ENCODE measurements around the gene MAN2B1. TPM values are rescaled to one million over a fixed set of nuclear protein-coding genes. Genes with fewer than 3 reads are reported as not detected.

MAN2B1 gene
- total RNA-seq, 1 donor from 2014 or later: 90.6 TPM

DNA sequence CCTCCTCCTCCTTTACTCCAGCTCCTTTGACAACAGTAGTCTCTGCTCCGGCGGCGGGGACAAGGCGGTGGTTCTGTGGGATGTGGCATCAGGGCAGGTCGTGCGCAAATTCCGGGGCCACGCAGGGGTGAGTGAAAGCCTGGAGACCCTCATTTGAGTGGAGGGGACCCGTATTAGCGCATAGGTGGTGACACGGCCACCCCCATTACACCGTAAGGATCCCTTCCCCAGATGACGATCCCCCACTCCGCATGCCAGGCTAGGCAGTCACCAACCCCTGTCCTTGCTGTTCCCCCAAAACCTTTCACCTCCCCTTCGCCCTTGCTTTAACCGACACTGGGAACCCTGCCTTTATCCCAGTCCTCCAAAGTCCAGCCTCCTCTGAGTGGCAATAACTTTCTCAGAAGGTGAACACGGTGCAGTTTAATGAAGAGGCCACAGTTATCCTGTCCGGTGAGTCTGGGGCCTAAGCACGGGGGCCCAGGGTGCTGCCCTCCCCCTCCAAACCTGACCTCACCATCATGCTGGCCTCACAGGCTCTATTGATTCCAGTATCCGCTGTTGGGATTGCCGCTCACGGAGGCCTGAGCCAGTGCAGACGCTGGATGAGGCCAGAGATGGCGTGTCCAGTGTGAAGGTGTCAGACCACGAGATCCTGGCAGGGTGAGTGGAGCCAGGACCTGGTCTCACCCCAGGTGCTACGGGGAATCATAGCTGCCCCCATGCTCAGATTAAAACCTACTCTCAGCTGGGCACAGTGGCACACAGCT lies 3.8 kb upstream of the MAN2B1 start:
- H3K4me1 Mint-ChIP-seq (ENCODE audit: unreplicated experiment): peaks cover 18% of the 10 kb centered on the region
- TF ChIP-seq, protein P1, sequence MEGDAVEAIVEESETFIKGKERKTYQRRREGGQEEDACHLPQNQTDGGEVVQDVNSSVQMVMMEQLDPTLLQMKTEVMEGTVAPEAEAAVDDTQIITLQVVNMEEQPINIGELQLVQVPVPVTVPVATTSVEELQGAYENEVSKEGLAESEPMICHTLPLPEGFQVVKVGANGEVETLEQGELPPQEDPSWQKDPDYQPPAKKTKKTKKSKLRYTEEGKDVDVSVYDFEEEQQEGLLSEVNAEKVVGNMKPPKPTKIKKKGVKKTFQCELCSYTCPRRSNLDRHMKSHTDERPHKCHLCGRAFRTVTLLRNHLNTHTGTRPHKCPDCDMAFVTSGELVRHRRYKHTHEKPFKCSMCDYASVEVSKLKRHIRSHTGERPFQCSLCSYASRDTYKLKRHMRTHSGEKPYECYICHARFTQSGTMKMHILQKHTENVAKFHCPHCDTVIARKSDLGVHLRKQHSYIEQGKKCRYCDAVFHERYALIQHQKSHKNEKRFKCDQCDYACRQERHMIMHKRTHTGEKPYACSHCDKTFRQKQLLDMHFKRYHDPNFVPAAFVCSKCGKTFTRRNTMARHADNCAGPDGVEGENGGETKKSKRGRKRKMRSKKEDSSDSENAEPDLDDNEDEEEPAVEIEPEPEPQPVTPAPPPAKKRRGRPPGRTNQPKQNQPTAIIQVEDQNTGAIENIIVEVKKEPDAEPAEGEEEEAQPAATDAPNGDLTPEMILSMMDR (conservative IDR thresholded peaks at IDR 0.05): no peak
- peak overlapping the region; percentile 99 for H3K4me3 Mint-ChIP-seq
- H3K36me3 Mint-ChIP-seq: peaks cover 14% of the 10 kb centered on the region
- no peaks in the 10 kb centered on the region for H3K27me3 Mint-ChIP-seq
- no peaks in the 10 kb centered on the region for H3K9me3 Mint-ChIP-seq
- DNase-seq (ENCODE audit: extremely low spot score, unreplicated experiment): no peak
- peak overlapping the region; percentile 98 for H3K27ac Mint-ChIP-seq

DNA sequence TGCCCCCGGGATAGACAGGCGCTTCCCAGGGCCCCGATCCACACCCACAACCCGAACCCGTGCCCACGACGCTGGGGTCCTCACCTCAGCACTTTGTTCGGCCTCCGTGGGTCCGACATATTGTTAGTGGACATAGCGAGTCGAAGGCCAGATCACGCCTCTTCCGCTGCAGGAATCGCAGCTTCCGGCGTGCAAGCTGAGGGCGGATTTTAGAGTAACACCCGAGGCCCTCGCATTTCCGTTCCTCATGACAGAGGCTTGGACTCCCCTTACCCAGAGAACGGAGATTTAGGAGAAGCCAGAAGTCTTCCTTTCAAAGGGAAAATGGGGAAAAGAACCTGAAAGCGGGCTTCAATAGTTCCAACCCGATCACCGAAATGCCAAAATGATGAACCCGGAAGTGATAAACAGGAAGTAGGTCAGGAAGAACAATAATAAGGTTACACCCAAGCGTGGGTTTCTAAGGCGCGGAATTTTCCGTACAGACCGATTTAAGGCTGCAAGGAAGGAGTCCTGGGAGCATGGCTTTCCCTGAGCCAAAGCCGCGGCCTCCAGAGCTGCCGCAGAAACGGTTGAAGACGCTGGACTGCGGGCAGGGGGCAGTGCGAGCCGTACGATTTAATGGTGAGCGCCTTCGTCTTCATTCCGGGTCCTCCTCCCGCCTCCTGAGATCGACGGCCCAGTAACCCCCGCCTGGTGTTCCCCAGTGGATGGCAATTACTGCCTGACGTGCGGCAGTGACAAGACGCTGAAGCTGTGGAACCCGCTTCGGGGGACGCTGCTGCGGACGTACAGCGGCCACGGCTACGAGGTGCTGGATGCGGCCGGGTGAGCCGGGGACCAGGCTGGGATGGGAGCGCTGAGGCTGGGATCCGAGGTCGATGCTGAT lies 3.0 kb upstream of the MAN2B1 start:
- no peaks in the 10 kb centered on the region for H3K9me3 Mint-ChIP-seq
- H3K27me3 Mint-ChIP-seq: no peaks in the 10 kb centered on the region
- H3K4me3 Mint-ChIP-seq: peak overlapping the region; percentile 99
- DNase-seq (ENCODE audit: extremely low spot score, unreplicated experiment): no peak
- H3K27ac Mint-ChIP-seq: peak overlapping the region; percentile 98
- TF ChIP-seq, protein P1 (conservative IDR thresholded peaks at IDR 0.05): no peak
- peaks cover 18% of the 10 kb centered on the region for H3K4me1 Mint-ChIP-seq (ENCODE audit: unreplicated experiment)
- H3K36me3 Mint-ChIP-seq: peaks cover 13% of the 10 kb centered on the region

DNA sequence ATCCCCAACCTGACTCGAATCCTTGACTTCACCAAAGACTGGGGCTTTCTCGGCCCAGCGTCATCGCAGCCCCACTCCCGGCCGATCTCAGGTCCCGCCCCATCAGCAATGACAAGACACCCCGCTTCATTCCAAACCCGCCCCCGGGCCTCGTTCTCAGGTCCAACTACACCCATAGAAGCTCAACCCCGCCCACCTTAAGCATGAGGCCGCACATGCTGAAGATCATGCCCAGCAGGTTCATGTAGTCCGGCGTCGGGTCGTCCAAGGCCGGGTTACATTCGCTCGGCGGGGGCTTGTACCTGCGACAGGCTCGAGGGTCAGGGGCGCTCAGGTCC lies 2.4 kb upstream of the MAN2B1 start:
- DNase-seq (ENCODE audit: extremely low spot score, unreplicated experiment): no peak

DNA sequence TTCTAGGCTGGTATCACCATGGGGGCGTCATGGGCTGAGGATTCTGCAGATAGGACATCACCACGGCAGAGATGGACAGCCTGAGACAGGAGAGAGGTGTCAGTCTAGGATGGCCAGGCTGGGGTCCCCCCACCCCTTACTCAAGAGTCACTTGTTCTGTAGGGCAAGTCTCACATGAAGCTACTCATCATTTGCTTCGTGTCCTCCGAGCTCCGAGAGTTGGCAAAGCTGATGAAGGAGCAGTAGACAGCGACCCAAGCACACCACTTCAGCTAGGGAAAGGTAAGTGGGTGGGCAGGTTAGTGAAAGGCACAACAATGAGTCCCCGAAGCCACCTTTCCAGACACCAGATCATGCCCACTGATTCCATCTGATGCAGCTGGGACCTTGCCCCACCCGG lies 1.8 kb upstream of the MAN2B1 start:
- TF ChIP-seq, protein P1 (conservative IDR thresholded peaks at IDR 0.05): no peak
- peak overlapping the region; percentile 99 for H3K4me3 Mint-ChIP-seq
- DNase-seq (ENCODE audit: extremely low spot score, unreplicated experiment): no peak

More for the DNA sequence above, 2.4 kb upstream of the MAN2B1 start:
- H3K4me3 Mint-ChIP-seq: peak overlapping the region; percentile 99
- H3K9me3 Mint-ChIP-seq: no peaks in the 10 kb centered on the region
- H3K27me3 Mint-ChIP-seq: no peaks in the 10 kb centered on the region
- TF ChIP-seq, protein P1 (conservative IDR thresholded peaks at IDR 0.05): no peak
- peaks cover 18% of the 10 kb centered on the region for H3K4me1 Mint-ChIP-seq (ENCODE audit: unreplicated experiment)
- H3K36me3 Mint-ChIP-seq: peaks cover 9% of the 10 kb centered on the region
- peak overlapping the region; percentile 98 for H3K27ac Mint-ChIP-seq

DNA sequence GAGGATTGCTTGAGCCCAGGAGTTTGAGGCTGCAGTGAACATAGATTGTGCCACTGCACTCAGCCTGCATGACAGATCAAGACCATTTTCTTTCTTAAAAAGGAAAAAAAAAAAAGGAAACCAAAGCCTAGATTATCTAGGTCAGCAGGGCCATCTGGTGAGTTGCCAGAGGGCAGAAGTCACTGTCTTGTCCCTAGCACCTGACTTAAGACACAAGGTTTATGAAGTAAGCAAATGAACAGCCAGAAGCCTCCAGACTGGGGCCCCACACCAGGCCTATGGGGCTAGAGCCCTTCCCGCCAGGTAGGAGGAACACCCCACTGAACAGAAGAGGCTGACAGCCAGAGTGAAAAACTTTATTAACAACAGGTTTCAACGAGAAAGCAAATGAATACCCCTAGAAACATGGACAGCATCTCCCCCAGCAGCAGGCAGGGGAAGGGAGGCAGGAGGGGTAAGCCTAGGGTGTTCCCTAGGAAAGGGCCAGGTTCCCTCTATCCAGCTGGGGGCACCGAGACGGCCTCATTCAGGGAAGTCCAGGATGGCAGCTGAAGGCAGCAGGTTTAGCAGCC lies 1.3 kb upstream of the MAN2B1 start:
- TF ChIP-seq, protein P1 (conservative IDR thresholded peaks at IDR 0.05): no peak
- no peaks in the 10 kb centered on the region for H3K9me3 Mint-ChIP-seq
- H3K36me3 Mint-ChIP-seq: peaks cover 9% of the 10 kb centered on the region
- peak overlapping the region; percentile 98 for H3K27ac Mint-ChIP-seq
- DNase-seq (ENCODE audit: extremely low spot score, unreplicated experiment): no peak
- peak overlapping the region; percentile 99 for H3K4me3 Mint-ChIP-seq
- H3K27me3 Mint-ChIP-seq: no peaks in the 10 kb centered on the region
- peaks cover 18% of the 10 kb centered on the region for H3K4me1 Mint-ChIP-seq (ENCODE audit: unreplicated experiment)

More for the DNA sequence above, 1.8 kb upstream of the MAN2B1 start:
- H3K9me3 Mint-ChIP-seq: no peaks in the 10 kb centered on the region
- peaks cover 9% of the 10 kb centered on the region for H3K36me3 Mint-ChIP-seq
- H3K27ac Mint-ChIP-seq: peak overlapping the region; percentile 98
- no peaks in the 10 kb centered on the region for H3K27me3 Mint-ChIP-seq
- H3K4me1 Mint-ChIP-seq (ENCODE audit: unreplicated experiment): peaks cover 18% of the 10 kb centered on the region
